GM12872 (cell line): ENCODE results near the gene NEB.

Source experiments
- CTCF ChIP-seq: IDR thresholded peaks from 3 replicates; pipeline ENCODE4 v1.5.1; 2011; ENCODE audit warnings: low read depth, mild to moderate bottlenecking, low read length, moderate library complexity; ENCODE audit not compliant: insufficient read depth

The NEB gene

DNA sequence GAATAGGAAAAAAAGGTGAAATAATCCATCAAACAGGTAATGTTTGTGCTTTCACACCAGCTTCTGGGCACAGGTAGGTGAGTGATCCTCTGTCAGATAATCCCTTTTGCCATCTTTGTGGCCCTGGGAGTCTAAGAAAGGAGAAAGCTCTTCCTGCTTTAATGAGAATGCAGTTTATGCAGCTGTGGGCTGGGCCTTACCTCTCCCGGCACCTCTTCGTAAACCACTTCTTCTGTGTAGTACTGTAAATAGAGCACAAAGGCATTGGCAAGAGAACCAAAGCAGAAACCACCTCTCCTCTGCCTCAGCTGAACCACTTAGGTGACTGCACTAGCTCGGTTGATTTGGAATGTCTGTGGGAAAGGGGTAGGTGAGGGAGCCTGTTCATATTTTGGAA, 4.9 kb downstream of the NEB start:
- TF ChIP-seq CTCF = no peak

DNA sequence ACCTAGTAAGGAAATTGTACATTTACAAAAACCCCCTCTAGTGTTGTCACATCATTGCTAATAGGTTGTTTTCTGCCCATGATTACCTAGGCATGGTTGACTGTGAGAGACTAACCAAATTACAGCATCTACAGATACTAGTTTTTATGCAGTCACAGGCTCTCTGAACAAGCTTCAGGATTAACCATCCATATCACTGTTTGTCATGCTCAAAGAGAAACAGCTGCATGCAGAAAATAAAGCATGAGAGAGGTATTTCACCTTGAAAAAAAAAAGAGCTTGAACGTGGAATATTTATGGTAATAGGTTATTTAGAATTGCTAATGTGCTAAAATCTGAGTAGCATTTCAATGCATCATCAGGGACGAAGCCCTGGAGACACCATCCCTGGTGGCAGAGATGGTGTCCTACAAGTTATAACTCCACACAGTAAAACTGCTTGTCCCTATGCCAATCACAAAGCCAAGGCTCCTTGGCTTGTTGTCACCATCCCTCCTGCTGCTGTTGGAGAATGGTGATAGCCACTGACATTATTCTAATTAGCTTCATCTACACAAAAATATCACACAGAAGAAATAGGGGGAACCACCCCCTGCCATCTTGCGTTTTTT, 5.4 kb downstream of the NEB start:
- TF ChIP-seq CTCF = peak; percentile 24; the same call in 1 of the 3 replicates

GRCh38 chr2:151727593-151728552, 6.4 kb downstream of the NEB start:
- no peak for TF ChIP-seq CTCF

DNA sequence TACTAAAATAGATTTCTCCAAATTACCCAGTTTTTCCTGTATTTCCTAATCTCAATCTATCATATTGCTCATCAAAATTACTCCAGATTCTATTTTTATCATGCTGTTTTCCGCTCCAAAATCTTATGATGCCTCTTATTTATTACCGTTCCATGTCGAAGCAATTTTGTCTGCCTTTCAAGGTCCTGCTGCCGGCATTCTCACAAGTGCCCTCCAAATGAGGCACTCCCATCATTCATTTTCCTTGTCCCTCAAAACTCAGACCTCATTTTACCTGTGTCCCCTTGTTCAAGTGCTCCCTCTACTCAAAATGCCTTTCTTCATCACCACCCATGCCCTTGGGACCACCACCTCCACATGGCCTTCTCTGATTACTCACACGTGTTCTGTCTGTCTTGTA, 13.1 kb downstream of the NEB start:
- TF ChIP-seq CTCF = no peak

DNA sequence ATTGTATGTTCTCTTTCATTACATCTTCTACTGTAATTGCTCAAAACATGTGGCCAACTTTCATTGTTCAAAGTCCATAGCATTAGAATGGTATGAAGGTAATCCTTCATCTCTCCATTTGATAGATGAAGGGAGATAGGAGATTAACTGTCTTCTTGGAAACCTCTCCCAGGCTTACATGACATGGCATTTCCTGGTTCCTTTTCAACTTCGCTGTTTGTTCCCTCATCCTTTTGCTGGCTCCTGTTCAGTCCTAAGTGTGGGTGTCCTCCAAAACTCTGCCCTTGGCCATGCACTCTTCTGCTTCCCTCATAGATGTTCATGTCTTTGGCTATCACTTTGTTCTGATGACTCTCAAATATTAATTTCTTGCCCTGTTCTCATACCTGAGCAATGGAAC, 13.8 kb downstream of the NEB start:
- TF ChIP-seq CTCF = no peak

DNA sequence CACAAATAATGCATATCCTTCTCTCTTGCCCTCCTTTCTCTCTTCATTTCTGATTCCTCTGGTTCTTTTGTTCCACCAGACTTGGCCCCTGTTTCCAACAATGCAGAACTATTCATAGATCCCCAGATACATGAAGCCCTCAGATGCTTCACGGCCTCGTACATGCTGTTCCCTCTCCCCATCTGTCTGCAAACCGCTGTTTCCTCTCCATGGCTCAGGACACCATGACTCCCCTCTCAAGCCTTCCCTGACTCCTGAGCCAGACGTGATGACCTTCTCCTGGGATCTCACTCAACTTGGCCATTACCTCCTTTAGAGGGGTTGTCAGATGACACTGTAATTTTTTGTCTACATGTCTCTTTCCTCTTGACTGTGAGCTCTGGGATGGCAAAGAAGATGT, 15.5 kb downstream of the NEB start:
- no peak for TF ChIP-seq CTCF

- no peak for TF ChIP-seq CTCF
These were observed 16.0 kb downstream of the NEB start for GRCh38 chr2:151718247-151718646.
